HG02938 (cell line): ENCODE measurements around the gene CA12.
"Not testable (repeated sequence)": the region's sequence is repeated elsewhere in the genome, so short reads cannot be mapped to it uniquely, and the experiment has no call there.

Source experiments
- ATAC-seq: cut with Tn5 transposase; IDR thresholded peaks from one replicate; pipeline ENCODE4 v1.9.1; 2021; ENCODE audit warnings: mild to moderate bottlenecking, moderate library complexity; ENCODE audit not compliant: unreplicated experiment

Gene CA12

GRCh38 chr15:63339836-63340235 lies 41.8 kb downstream of the CA12 start:
- no peak for ATAC-seq

GRCh38 chr15:63339006-63339766 lies 42.5 kb downstream of the CA12 start:
- ATAC-seq, result no peak

GRCh38 chr15:63338170-63338569 lies 43.5 kb downstream of the CA12 start:
- ATAC-seq, result no peak

- no peak for ATAC-seq
These were observed 44.6 kb downstream of the CA12 start for GRCh38 chr15:63337046-63337445.

GRCh38 chr15:63335543-63336240 lies 46.0 kb downstream of the CA12 start:
- no peak for ATAC-seq

- ATAC-seq, result no peak
These were observed 46.8 kb downstream of the CA12 start for GRCh38 chr15:63334821-63335220.

- ATAC-seq, result no peak
These were observed 49.1 kb downstream of the CA12 start for GRCh38 chr15:63332367-63333124.

- ATAC-seq, result no peak
These were observed 50.2 kb downstream of the CA12 start for GRCh38 chr15:63331456-63331855.

- ATAC-seq, result no peak
These were observed 50.7 kb downstream of the CA12 start for GRCh38 chr15:63330926-63331325.

- no peak for ATAC-seq
These were observed 51.9 kb downstream of the CA12 start for GRCh38 chr15:63329567-63330350.

GRCh38 chr15:63327648-63328421 lies 53.8 kb downstream of the CA12 start:
- no peak for ATAC-seq

- ATAC-seq, result no peak
These were observed 56.9 kb downstream of the CA12 start for GRCh38 chr15:63324770-63325169.

GRCh38 chr15:63323798-63324563 lies 57.7 kb downstream of the CA12 start:
- ATAC-seq, result no peak

- no peak for ATAC-seq
These were observed 59.1 kb downstream of the CA12 start for GRCh38 chr15:63322541-63322940.

GRCh38 chr15:63321462-63321861 lies 60.2 kb downstream of the CA12 start:
- no peak for ATAC-seq

GRCh38 chr15:63320981-63321380 lies 60.7 kb downstream of the CA12 start:
- ATAC-seq, result not testable (repeated sequence)

GRCh38 chr15:63320446-63320845 lies 61.2 kb downstream of the CA12 start:
- ATAC-seq, result not testable (repeated sequence)

GRCh38 chr15:63319065-63319464 lies 62.6 kb downstream of the CA12 start:
- no peak for ATAC-seq

- no peak for ATAC-seq
These were observed 63.3 kb downstream of the CA12 start for GRCh38 chr15:63318344-63318743.
